Measurements from ENCODE around the gene ERC2. TPM values are rescaled to one million over a fixed set of nuclear protein-coding genes. Genes with fewer than 3 reads are reported as not detected.

Gene ERC2
- 0.25 TPM in 2 of 5 replicates, not detected in the others for total RNA-seq (2022; extraction: Qiagen RNA extraction)

GRCh38 chr3:56468184-56469106 is at the start of gene ERC2:
TSS of gene ERC2 (minus strand) at chr3:56468467.

GRCh38 chr3:55486857-55487380 is 981.3 kb downstream of the ERC2 start, which contains the start of gene WNT5A:
TSS of gene WNT5A (minus strand) at chr3:55487306. CDS start at chr3:55486985, 321 bp downstream.

Other genes with a start within 250 kb of the ERC2 start
- 4.6 to 6.5 TPM (median 5.5 TPM) in 5 replicates for gene CCDC66, start 88.7 kb upstream of the ERC2 start, total RNA-seq (2022; extraction: Qiagen RNA extraction)
- gene TASOR, start 214.8 kb upstream of the ERC2 start, total RNA-seq (2022; extraction: Qiagen RNA extraction), result 16.9 to 29.3 TPM (median 19.7 TPM) in 5 replicates

All from A549 treated with Hydrocortisone at 1 μM for 4 hours (cell line).